SH-SY5Y (cell line): ENCODE results near the gene TRIO.

ENCODE experiments used
- GATA2 ChIP-seq: IDR thresholded peaks from 2 replicates; pipeline ENCODE4 v1.6.1; 2011; ENCODE audit warnings: mild to moderate bottlenecking, low read depth, low read length
- GATA3 ChIP-seq: IDR thresholded peaks from 2 replicates; pipeline ENCODE4 v1.6.1; 2011; ENCODE audit warnings: low read depth, mild to moderate bottlenecking, low read length, moderate library complexity

GRCh38 chr5:14438195-14438606 lies 295.1 kb downstream of the TRIO start:
- TF ChIP-seq GATA2 (no peak), GATA3 (no peak)
